GM20000 (cell line): ENCODE measurements around the gene FAM83C.
A peak's percentile ranks its signal among the peaks of the same experiment; 100 is the strongest.

ENCODE experiments used
- DNase-seq: peaks from one replicate; pipeline ENCODE4 v3.0.0; 2012; ENCODE audit warnings: low spot score
- CTCF ChIP-seq: IDR thresholded peaks from 2 replicates; pipeline ENCODE4 v1.5.1; 2012; ENCODE audit warnings: mild to moderate bottlenecking, control low read depth; ENCODE audit errors: extremely low read depth, missing control alignments

Gene FAM83C

DNA sequence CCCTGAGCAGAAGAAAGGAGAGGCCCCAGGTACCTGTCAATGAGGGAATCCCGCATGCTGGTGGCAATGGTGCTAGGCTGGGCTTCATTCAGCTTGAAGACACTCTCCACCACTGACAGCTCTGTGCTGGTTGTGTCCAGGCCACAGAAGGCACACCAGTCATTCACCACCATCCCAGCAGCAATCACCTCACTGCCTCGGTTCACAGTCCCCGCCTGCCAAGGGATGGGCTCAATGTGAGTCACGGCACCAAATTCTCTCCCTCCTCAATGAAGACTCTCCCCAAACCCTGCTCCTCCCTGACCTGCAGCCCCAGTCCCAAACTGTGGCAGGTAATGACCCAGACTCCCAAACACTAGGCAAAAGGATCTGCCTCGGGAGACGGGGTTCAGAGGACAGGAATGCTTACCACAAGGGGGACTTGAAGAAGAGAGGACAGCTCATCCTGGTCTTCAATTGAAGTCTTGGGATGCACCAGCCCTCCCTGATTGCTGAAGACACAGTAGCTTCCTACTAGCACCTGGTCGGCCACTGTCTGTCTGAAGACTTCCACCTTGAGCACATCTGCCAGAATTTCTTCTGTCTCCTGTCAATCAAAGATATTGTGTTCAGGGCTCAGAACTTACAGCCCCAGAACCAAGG lies 12.6 kb downstream of the FAM83C start:
- no peak for TF ChIP-seq CTCF
- DNase-seq = no peak

GRCh38 chr20:35279040-35279439 lies 13.2 kb downstream of the FAM83C start:
- no peak for TF ChIP-seq CTCF
- DNase-seq = no peak

GRCh38 chr20:35277531-35278395 lies 14.5 kb downstream of the FAM83C start, which contains the start of gene MMP24OS:
MMP24OS (minus strand) TSS chr20:35278122; CDS start chr20:35277929, 193 bp downstream.
- TF ChIP-seq CTCF = peak; percentile 52
- DNase-seq = peak; percentile 97

DNA sequence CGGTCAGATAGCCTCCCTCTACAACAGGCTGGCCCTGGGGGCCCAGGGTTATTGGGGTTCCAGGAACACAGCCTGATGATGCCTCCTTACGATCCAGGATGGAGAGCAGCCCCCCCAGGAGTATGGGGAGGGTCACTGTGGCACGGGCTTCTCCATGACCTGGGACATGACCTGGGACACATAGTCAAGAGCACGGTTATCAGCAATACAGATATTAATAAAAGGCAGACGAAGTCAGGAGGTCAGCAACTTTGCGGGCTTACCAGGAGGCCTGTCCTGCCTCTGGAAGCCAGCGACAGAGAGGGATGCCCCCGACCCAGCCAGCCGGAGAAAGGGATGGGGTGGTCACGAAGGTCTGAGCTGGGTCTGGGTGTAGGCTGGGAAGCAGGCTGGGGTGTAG lies 15.1 kb downstream of the FAM83C start:
- no peak for TF ChIP-seq CTCF
- DNase-seq = no peak

- DNase-seq = no peak
These were observed 15.8 kb downstream of the FAM83C start for GRCh38 chr20:35276408-35276807.

DNA sequence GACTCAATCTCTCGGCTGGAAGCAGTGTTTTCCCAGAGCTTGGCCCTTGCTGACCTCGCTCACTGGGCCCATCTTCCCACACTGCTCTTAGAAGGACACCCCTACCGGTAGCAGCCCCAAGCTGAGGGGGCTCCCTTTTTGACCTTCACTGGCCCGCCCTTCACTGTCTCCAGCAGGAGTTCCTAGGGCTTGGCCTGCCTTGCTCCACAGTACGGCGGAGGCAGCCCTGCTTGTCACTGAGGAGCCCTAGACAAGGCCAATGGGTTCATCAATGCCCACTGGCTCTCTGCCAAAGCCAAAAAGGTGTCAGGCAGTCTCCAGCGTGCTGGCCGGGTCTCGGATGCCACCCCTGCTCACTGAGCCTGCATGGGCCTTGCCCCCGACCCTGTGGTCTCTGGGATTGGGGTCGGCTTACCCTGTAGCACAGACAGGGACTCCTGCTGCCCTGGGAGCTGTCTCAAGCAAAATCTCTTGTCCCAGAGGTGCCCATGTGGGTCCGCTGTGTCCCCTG lies 16.4 kb downstream of the FAM83C start:
- no peak for TF ChIP-seq CTCF
- no peak for DNase-seq

More at GRCh38 chr20:35276408-35276807, 15.8 kb downstream of the FAM83C start:
- TF ChIP-seq CTCF = no peak
